ENCODE data around the gene NMRK1. TPM values are rescaled to one million over a fixed set of nuclear protein-coding genes. Genes with fewer than 3 reads are reported as not detected.

Gene NMRK1
- total RNA-seq, 1 experiment from 2014 or later, result 36.2 TPM

DNA sequence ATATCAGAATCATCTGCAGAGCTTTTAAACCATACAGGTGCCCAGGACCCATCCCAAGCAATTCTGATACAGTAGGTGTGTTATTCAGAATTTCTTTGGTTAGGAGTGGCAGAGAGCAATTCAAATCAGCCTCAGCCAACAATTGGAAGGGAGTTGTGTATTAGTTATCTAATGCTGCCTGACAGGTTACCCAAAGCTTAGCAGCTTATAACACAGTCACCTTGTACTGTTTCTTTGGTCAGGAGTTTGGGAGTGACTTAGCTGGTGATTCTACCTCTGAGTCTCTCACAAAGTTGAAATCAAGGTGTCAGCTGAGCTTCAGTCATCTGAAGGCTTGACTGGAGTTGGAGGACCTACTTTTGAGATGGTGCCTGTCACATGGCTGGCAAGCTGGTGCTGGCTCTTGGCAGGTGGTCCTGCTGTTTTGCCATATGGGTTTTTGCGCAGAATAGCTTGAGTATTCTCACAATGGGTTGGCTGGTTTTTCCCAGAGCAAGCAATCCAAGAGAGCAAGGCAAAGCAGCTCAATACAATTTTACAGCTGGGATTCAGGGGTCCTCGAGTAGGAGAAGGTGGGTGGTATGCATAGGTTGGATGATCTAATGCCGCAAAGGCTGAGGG is 41.1 kb downstream of the NMRK1 start:
- Histone ChIP-seq H3K27me3 (ENCODE audit: insufficient read depth, low read depth) (0 out of 2 replicates have a peak, but pooled peaks cover 4% of the 10 kb centered on the region), H3F3A (ENCODE audit: insufficient read depth, low read depth) (no peaks in the 10 kb centered on the region), H3K9me2 (ENCODE audit: insufficient read depth) (no peaks in the 10 kb centered on the region), H3K27ac (no peak overlapping the region), H3K36me3 (ENCODE audit: low read depth) (no peaks in the 10 kb centered on the region), H4K20me1 (ENCODE audit: insufficient read depth) (no peaks in the 10 kb centered on the region), H3K9me3 (ENCODE audit: insufficient read depth, low read depth) (no peaks in the 10 kb centered on the region), H3K79me2 (ENCODE audit: low read depth) (no peaks in the 10 kb centered on the region), H3K4me1 (replicated peaks; ENCODE audit: insufficient read depth) (no peaks in the 10 kb centered on the region), H3K4me2 (no peak overlapping the region), H2AFZ (no peak overlapping the region), H3K4me3 (no peak overlapping the region)
- CTCF ChIA-PET, result no interaction called here
- TF ChIP-seq, protein P1, sequence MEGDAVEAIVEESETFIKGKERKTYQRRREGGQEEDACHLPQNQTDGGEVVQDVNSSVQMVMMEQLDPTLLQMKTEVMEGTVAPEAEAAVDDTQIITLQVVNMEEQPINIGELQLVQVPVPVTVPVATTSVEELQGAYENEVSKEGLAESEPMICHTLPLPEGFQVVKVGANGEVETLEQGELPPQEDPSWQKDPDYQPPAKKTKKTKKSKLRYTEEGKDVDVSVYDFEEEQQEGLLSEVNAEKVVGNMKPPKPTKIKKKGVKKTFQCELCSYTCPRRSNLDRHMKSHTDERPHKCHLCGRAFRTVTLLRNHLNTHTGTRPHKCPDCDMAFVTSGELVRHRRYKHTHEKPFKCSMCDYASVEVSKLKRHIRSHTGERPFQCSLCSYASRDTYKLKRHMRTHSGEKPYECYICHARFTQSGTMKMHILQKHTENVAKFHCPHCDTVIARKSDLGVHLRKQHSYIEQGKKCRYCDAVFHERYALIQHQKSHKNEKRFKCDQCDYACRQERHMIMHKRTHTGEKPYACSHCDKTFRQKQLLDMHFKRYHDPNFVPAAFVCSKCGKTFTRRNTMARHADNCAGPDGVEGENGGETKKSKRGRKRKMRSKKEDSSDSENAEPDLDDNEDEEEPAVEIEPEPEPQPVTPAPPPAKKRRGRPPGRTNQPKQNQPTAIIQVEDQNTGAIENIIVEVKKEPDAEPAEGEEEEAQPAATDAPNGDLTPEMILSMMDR (conservative IDR thresholded peaks at IDR 0.05), result no peak
- no peak for TF ChIP-seq EZH2 (IDR thresholded peaks at IDR 0.05; ENCODE audit: low read depth)
- no peak for DNase-seq
- POLR2A ChIA-PET (ENCODE audit: unreplicated experiment), result no interaction called here
- BruUV-seq (replicated peaks), result no TSS peak
- intact Hi-C loops (cut with micrococcal nuclease; ENCODE audit: unreplicated experiment), result no loop called here

DNA sequence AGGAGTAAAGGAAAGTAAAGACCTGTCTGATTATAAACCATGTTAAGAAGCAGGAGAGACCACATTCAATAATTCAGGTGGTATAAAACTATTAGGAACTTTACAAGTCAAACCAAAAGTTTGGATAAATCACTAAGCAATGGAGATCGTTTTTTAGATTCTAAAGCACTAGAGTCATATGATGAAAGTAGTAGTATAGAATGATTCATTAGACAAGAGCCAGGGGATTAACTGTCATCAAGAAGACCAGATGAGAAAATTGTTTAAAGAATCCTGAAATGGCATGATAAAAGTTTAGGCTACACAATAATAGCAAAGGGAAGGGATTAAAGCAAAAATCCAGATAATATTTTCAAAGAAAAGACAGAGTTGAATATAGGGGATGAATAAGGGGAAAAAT is 46.9 kb downstream of the NMRK1 start:
- intact Hi-C loops (cut with micrococcal nuclease; ENCODE audit: unreplicated experiment), result no loop called here
- no peak overlapping the region for H3K4me3 ChIP-seq
- H3K9me3 ChIP-seq (ENCODE audit: insufficient read depth, low read depth), result no peaks in the 10 kb centered on the region
- 0 out of 2 replicates have a peak, but pooled peaks cover 4% of the 10 kb centered on the region for H3K27me3 ChIP-seq (ENCODE audit: insufficient read depth, low read depth)
- H3K9me2 ChIP-seq (ENCODE audit: insufficient read depth), result no peaks in the 10 kb centered on the region
- H3F3A ChIP-seq (ENCODE audit: insufficient read depth, low read depth), result no peaks in the 10 kb centered on the region
- no peaks in the 10 kb centered on the region for H4K20me1 ChIP-seq (ENCODE audit: insufficient read depth)
- H3K36me3 ChIP-seq (ENCODE audit: low read depth), result no peaks in the 10 kb centered on the region
- H3K27ac ChIP-seq, result no peak overlapping the region
- no peak overlapping the region for H3K4me2 ChIP-seq
- no peak for DNase-seq
- no peak overlapping the region for H2AFZ ChIP-seq
- H3K4me1 ChIP-seq (replicated peaks; ENCODE audit: insufficient read depth), result no peaks in the 10 kb centered on the region
- POLR2A ChIA-PET (ENCODE audit: unreplicated experiment), result no interaction called here
- no peaks in the 10 kb centered on the region for H3K79me2 ChIP-seq (ENCODE audit: low read depth)
- TF ChIP-seq, protein P1 (conservative IDR thresholded peaks at IDR 0.05), result no peak
- no TSS peak for BruUV-seq (replicated peaks)
- CTCF ChIA-PET, result no interaction called here

DNA sequence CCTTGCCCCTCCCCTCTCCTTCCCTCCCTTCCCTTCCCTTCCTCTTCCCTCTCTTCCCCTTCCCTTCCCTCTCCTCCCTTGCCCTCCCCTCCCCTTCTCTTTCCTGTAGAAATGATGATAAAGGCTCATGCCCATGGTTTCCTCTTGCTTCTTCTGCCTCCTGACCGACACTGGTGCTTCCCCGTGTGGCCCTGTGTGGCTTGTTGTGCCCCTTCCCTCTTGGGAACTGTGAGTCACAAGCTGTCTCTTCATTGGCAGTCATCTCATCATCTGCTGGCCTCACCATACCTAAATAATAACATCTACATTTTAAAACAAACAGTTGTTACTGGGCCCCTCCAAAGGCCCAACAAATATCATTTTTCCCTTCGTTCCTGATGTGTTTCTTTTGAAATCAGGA is 48.2 kb downstream of the NMRK1 start:
- Histone ChIP-seq H3K4me1 (replicated peaks; ENCODE audit: insufficient read depth) (no peaks in the 10 kb centered on the region), H3K9me2 (ENCODE audit: insufficient read depth) (no peaks in the 10 kb centered on the region), H3K9me3 (ENCODE audit: insufficient read depth, low read depth) (no peaks in the 10 kb centered on the region), H3K36me3 (ENCODE audit: low read depth) (no peaks in the 10 kb centered on the region), H3K27me3 (ENCODE audit: insufficient read depth, low read depth) (no peaks in the 10 kb centered on the region), H3K4me2 (no peak overlapping the region), H4K20me1 (ENCODE audit: insufficient read depth) (no peaks in the 10 kb centered on the region), H3K4me3 (no peak overlapping the region), H3K79me2 (ENCODE audit: low read depth) (no peaks in the 10 kb centered on the region), H2AFZ (no peak overlapping the region), H3F3A (ENCODE audit: insufficient read depth, low read depth) (no peaks in the 10 kb centered on the region), H3K27ac (no peak overlapping the region)
- intact Hi-C loops (cut with micrococcal nuclease; ENCODE audit: unreplicated experiment), result no loop called here
- BruUV-seq (replicated peaks), result no TSS peak
- CTCF ChIA-PET, result no interaction called here
- TF ChIP-seq, protein P1 (conservative IDR thresholded peaks at IDR 0.05), result no peak
- no peak for TF ChIP-seq EZH2 (IDR thresholded peaks at IDR 0.05; ENCODE audit: low read depth)
- POLR2A ChIA-PET (ENCODE audit: unreplicated experiment), result no interaction called here
- no peak for DNase-seq

All from PC-9 (cell line).